Trophoblast cell (in vitro differentiated cells and primary cell): ENCODE data around the gene MLXIP.

Experiments used
- DNase-seq, 2 donors: peaks; one replicate each; pipeline ENCODE4 v3.0.0-alpha.2; 2016
- H2AFZ ChIP-seq: 2 replicates; pipeline ENCODE4 v1.6.1; 2013; ENCODE audit warnings: low read length, moderate library complexity, mild to moderate bottlenecking; ENCODE audit not compliant: insufficient read depth, poor library complexity
- H2AK5ac ChIP-seq: 2 replicates; pipeline ENCODE4 v1.6.1; 2013; ENCODE audit warnings: mild to moderate bottlenecking, low read length
- H2BK120ac ChIP-seq: 2 replicates; pipeline ENCODE4 v1.6.1; 2013; ENCODE audit warnings: low read length, mild to moderate bottlenecking, moderate library complexity; ENCODE audit not compliant: insufficient read depth, poor library complexity
- H2BK12ac ChIP-seq: 2 replicates; pipeline ENCODE4 v1.6.1; 2013; ENCODE audit warnings: mild to moderate bottlenecking, low read length, moderate library complexity
- H2BK5ac ChIP-seq: 2 replicates; pipeline ENCODE4 v1.6.1; 2013; ENCODE audit warnings: low read length, low read depth, moderate library complexity, mild to moderate bottlenecking; ENCODE audit not compliant: poor library complexity
- H3K14ac ChIP-seq: 2 replicates; pipeline ENCODE4 v1.6.1; 2013; ENCODE audit warnings: mild to moderate bottlenecking, low read length
- H3K18ac ChIP-seq: 2 replicates; pipeline ENCODE4 v1.6.1; 2013; ENCODE audit warnings: mild to moderate bottlenecking, low read length
- H3K23ac ChIP-seq: 2 replicates; pipeline ENCODE4 v1.6.1; 2013; ENCODE audit warnings: low read length
- H3K27ac ChIP-seq: 2 replicates; pipeline ENCODE4 v1.5.1; 2013; ENCODE audit warnings: low read depth, mild to moderate bottlenecking, inconsistent platforms, low read length, moderate library complexity
- H3K27me3 ChIP-seq: 2 replicates; pipeline ENCODE4 v1.6.1; 2013; ENCODE audit warnings: inconsistent platforms, mild to moderate bottlenecking, low read length, moderate library complexity; ENCODE audit not compliant: insufficient read depth
- H3K36me3 ChIP-seq, 2 experiments: 1 replicate in 1 of 2; 2 replicates in 1 of 2; pipeline ENCODE4 v1.6.1; 2013; ENCODE audit warnings: low read length in 2 of 2, mild to moderate bottlenecking in 2 of 2, moderate library complexity in 1 of 2; ENCODE audit not compliant: insufficient read depth in 2 of 2, control insufficient read depth in 1 of 2
- H3K4ac ChIP-seq: 2 replicates; pipeline ENCODE4 v1.6.1; 2013; ENCODE audit warnings: low read depth, mild to moderate bottlenecking, low read length, moderate library complexity
- H3K4me1 ChIP-seq, 2 experiments: 1 replicate in 1 of 2; 2 replicates in 1 of 2; pipeline ENCODE4 v1.6.1; 2013; ENCODE audit warnings: low read length in 2 of 2, mild to moderate bottlenecking in 2 of 2, moderate library complexity in 1 of 2; ENCODE audit not compliant: insufficient read depth in 2 of 2, control insufficient read depth in 1 of 2
- H3K4me2 ChIP-seq: 2 replicates; pipeline ENCODE4 v1.6.1; 2013; ENCODE audit warnings: inconsistent platforms, mild to moderate bottlenecking, low read length, moderate library complexity
- H3K4me3 ChIP-seq: 2 replicates; pipeline ENCODE4 v1.5.1; 2013; ENCODE audit warnings: mild to moderate bottlenecking, low read depth, low read length, inconsistent platforms
- H3K79me1 ChIP-seq: one replicate; pipeline ENCODE4 v1.6.1; 2013; ENCODE audit warnings: low read length
- H3K79me2 ChIP-seq: 2 replicates; pipeline ENCODE4 v1.6.1; 2013; ENCODE audit warnings: low read length, mild to moderate bottlenecking; ENCODE audit not compliant: control insufficient read depth, insufficient read depth, poor library complexity
- H3K9ac ChIP-seq: 2 replicates; pipeline ENCODE4 v1.6.1; 2013; ENCODE audit warnings: mild to moderate bottlenecking, low read length
- H3K9me3 ChIP-seq: 2 replicates; pipeline ENCODE4 v1.6.1; 2013; ENCODE audit warnings: low read depth, mild to moderate bottlenecking, control low read depth, inconsistent platforms, low read length; ENCODE audit not compliant: insufficient read depth
- H4K12ac ChIP-seq: 2 replicates; pipeline ENCODE4 v1.6.1; 2013; ENCODE audit warnings: low read depth, mild to moderate bottlenecking, low read length, moderate library complexity
- H4K8ac ChIP-seq: 2 replicates; pipeline ENCODE4 v1.6.1; 2013; ENCODE audit warnings: low read depth, mild to moderate bottlenecking, low read length, moderate library complexity
- H4K91ac ChIP-seq: one replicate; pipeline ENCODE4 v1.6.1; 2013; ENCODE audit warnings: low read depth, mild to moderate bottlenecking, low read length, moderate library complexity
- WGBS: extraction: QIAGEN DNeasy Blood & Tissue Kit; methylation state at CpG from one replicate; pipeline ENCODE4 v1.1.7; 2013; ENCODE audit warnings: missing lambda C conversion rate; ENCODE audit not compliant: insufficient read length, insufficient coverage; ENCODE audit errors: extremely low coverage; 5-methylcytosine and 5-hydroxymethylcytosine counted together

Gene MLXIP

GRCh38 chr12:122058549-122059149, 19.9 kb upstream of the MLXIP start:
- no peaks in the 10 kb centered on the region for H3K9me3 ChIP-seq
- H3K4me3 ChIP-seq, result no peak overlapping the region
- no peak overlapping the region for H2AK5ac ChIP-seq
- H3K23ac ChIP-seq, result no peak overlapping the region
- no peak overlapping the region for H3K9ac ChIP-seq
- H3K4me2 ChIP-seq, result no peak overlapping the region
- no peak overlapping the region for H3K4ac ChIP-seq
- no peaks in the 10 kb centered on the region for H3K79me2 ChIP-seq
- H3K27ac ChIP-seq, result no peak overlapping the region
- H4K91ac ChIP-seq, result no peak overlapping the region
- H3K14ac ChIP-seq, result no peak overlapping the region
- no CpG with 5 or more reads among the region's 11 CpGs for WGBS
- no peak for DNase-seq
- no peak overlapping the region for H2BK120ac ChIP-seq
- H2AFZ ChIP-seq, result no peak overlapping the region
- no peak overlapping the region for H2BK5ac ChIP-seq
- peaks cover 19 to 20% of the 10 kb centered on the region in 2 experiments for H3K4me1 ChIP-seq
- no peak overlapping the region for H4K8ac ChIP-seq
- H3K36me3 ChIP-seq, result peaks cover 6 to 9% of the 10 kb centered on the region in 2 experiments
- H4K12ac ChIP-seq, result no peak overlapping the region
- no peak overlapping the region for H3K18ac ChIP-seq
- H3K79me1 ChIP-seq, result peaks cover 6% of the 10 kb centered on the region
- no peak overlapping the region for H2BK12ac ChIP-seq
- no peaks in the 10 kb centered on the region for H3K27me3 ChIP-seq

DNA sequence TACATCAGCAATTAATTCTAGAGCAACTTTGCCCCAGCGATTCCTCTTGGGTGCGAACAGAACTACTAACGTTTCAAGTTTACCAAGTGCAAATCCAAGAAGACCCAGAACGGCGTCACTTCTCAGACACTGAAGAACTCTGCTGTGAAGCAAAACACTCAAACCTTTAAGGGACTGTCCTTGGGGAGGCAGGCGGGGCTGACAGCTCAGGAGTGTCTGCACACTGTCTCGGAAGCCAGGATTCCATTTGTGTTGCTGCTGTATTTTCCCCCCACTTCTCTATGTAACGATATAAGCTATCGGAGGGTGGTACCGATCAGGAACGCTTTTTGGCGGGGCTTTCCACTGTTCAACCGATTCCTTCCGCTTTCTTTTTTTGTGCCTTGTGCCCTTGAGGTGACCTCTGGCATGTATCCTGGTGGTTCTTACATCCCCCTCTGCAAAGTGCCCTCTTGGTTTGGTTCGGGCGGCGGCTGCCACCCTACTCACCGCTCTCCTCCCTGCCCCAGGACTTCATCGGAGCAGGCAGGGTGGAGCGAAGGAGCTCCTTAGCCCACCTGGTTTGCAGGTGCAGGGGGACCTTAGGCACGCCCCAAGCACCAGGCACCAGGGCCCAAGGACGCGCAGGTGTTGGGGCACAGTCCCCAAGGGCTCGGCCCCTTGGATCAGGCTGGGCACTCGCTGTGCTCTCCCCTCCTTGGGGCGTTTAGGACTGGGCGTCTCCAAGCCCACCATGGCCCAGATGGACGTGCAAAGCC, 19.2 kb upstream of the MLXIP start:
- WGBS, result no CpG with 5 or more reads among the region's 28 CpGs
- H4K12ac ChIP-seq, result no peak overlapping the region
- H3K14ac ChIP-seq, result no peak overlapping the region

DNA sequence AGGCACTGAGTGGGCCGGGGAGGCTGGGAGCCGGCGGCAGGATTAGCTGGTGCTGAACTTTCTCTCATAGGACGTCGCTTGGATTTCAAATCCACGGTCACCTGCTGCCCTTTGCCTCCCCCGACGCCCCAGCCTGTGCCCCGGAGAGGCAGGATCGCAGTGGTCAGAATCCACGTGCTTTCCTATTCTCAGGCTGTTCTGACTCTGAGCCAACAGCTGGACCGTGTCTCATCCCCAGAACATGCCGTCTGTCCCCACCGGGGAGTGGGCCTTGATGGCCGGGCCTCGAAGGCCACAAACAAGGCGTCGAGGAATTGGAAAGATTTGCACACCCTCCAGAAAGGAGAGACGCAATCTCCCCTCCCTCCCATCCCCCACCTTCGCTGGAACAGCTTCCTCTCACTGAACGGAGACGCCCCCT, 18.5 kb upstream of the MLXIP start:
- H2BK120ac ChIP-seq, result no peak overlapping the region
- H3K4me1 ChIP-seq, result peaks cover 30 to 34% of the 10 kb centered on the region in 2 experiments
- H3K79me2 ChIP-seq, result no peaks in the 10 kb centered on the region
- no peak overlapping the region for H4K12ac ChIP-seq
- no peak overlapping the region for H2AK5ac ChIP-seq
- H2BK5ac ChIP-seq, result no peak overlapping the region
- peaks cover 12% of the 10 kb centered on the region for H3K79me1 ChIP-seq
- H3K4me3 ChIP-seq, result no peak overlapping the region
- H3K9me3 ChIP-seq, result no peaks in the 10 kb centered on the region
- peaks cover 4 to 9% of the 10 kb centered on the region in 2 experiments for H3K36me3 ChIP-seq
- H3K18ac ChIP-seq, result no peak overlapping the region
- no peak overlapping the region for H2BK12ac ChIP-seq
- DNase-seq, result no peak
- no peak overlapping the region for H3K4ac ChIP-seq
- no peak overlapping the region for H3K23ac ChIP-seq
- no peak overlapping the region for H2AFZ ChIP-seq
- no peak overlapping the region for H4K8ac ChIP-seq
- no peak overlapping the region for H3K27ac ChIP-seq
- H3K14ac ChIP-seq, result peak overlapping the region; percentile 9
- no peak overlapping the region for H3K9ac ChIP-seq
- no CpG with 5 or more reads among the region's 22 CpGs for WGBS
- H4K91ac ChIP-seq, result no peak overlapping the region
- no peak overlapping the region for H3K4me2 ChIP-seq
- no peaks in the 10 kb centered on the region for H3K27me3 ChIP-seq

More for the DNA sequence above, 19.2 kb upstream of the MLXIP start:
- H2BK12ac ChIP-seq, result no peak overlapping the region
- DNase-seq, result no peak
- peaks cover 6 to 9% of the 10 kb centered on the region in 2 experiments for H3K36me3 ChIP-seq
- H3K4me1 ChIP-seq, result peaks cover 24 to 27% of the 10 kb centered on the region in 2 experiments
- no peak overlapping the region for H3K9ac ChIP-seq
- no peaks in the 10 kb centered on the region for H3K79me2 ChIP-seq
- peaks cover 11% of the 10 kb centered on the region for H3K79me1 ChIP-seq
- no peak overlapping the region for H3K4me2 ChIP-seq
- H2AFZ ChIP-seq, result no peak overlapping the region
- H2AK5ac ChIP-seq, result no peak overlapping the region
- H4K91ac ChIP-seq, result no peak overlapping the region
- no peak overlapping the region for H3K27ac ChIP-seq
- no peaks in the 10 kb centered on the region for H3K9me3 ChIP-seq
- no peak overlapping the region for H2BK120ac ChIP-seq
- no peak overlapping the region for H3K4ac ChIP-seq
- no peaks in the 10 kb centered on the region for H3K27me3 ChIP-seq
- H3K4me3 ChIP-seq, result no peak overlapping the region
- no peak overlapping the region for H4K8ac ChIP-seq
- no peak overlapping the region for H2BK5ac ChIP-seq
- no peak overlapping the region for H3K18ac ChIP-seq
- H3K23ac ChIP-seq, result no peak overlapping the region

DNA sequence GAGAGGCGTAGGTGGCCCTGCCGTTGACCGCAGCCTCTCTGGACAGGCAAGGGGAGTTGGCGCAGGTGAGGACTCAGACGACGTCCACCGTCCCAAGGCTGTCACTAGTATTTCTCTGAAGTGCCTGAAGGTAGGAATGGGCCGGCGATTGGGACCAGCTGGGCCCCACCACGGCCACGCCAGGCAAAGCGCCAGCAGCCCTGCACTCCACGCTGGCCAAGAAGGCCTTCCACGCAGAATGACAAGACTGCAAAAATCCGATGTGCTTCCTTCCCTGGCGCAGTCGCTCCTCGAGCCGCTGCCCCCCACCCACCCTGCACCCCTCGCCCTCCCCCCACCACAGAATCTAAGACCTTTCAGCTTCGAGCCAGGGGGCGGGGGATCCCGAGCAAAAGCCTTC, 17.3 kb upstream of the MLXIP start:
- no peaks in the 10 kb centered on the region for H3K9me3 ChIP-seq
- no peak overlapping the region for H3K14ac ChIP-seq
- H2AFZ ChIP-seq, result no peak overlapping the region
- no peak overlapping the region for H2BK120ac ChIP-seq
- no peak overlapping the region for H3K9ac ChIP-seq
- H4K8ac ChIP-seq, result no peak overlapping the region
- no peak overlapping the region for H3K4me3 ChIP-seq
- no CpG with 5 or more reads among the region's 23 CpGs for WGBS
- no peak overlapping the region for H2AK5ac ChIP-seq
- no peaks in the 10 kb centered on the region for H3K27me3 ChIP-seq
- H3K79me1 ChIP-seq, result peaks cover 12% of the 10 kb centered on the region
- H3K27ac ChIP-seq, result no peak overlapping the region
- H3K4me2 ChIP-seq, result no peak overlapping the region
- no peak overlapping the region for H2BK5ac ChIP-seq
- H3K79me2 ChIP-seq, result no peaks in the 10 kb centered on the region
- DNase-seq, result no peak
- peaks cover 30 to 37% of the 10 kb centered on the region in 2 experiments for H3K4me1 ChIP-seq
- peaks cover 3 to 9% of the 10 kb centered on the region in 2 experiments for H3K36me3 ChIP-seq
- H3K18ac ChIP-seq, result no peak overlapping the region
- peak overlapping the region; percentile 58 for H2BK12ac ChIP-seq
- no peak overlapping the region for H3K4ac ChIP-seq
- H4K12ac ChIP-seq, result no peak overlapping the region
- no peak overlapping the region for H3K23ac ChIP-seq
- peak overlapping the region; percentile 29 for H4K91ac ChIP-seq
